IMR-90 (cell line): ENCODE data around the gene OCIAD1. TPM values are rescaled to one million over a fixed set of nuclear protein-coding genes. Genes with fewer than 3 reads are reported as not detected.
"Not testable (repeated sequence)": the region's sequence is repeated elsewhere in the genome, so short reads cannot be mapped to it uniquely, and the experiment has no call there.

ENCODE experiments used
- ATAC-seq: fragments of 200-7000 bp; cut with Tn5 transposase; 2 replicates; pipeline ENCODE4 v1.9.1; 2020; ENCODE audit warnings: low read depth, mild to moderate bottlenecking, moderate library complexity
- BruUV-seq: library from RNA; stranded (reverse); fragments of 400-500 nt; replicated peaks from 2 replicates; lab custom pipeline; 2021; lab: Mats Ljungman, UMichigan
- CTCF ChIA-PET: fragments of 300-600 bp; formaldehyde crosslinking; extraction: SDS; loops from one replicate; lab custom pipeline; 2021; ENCODE audit warnings: antibody characterized with exemption; lab: Yijun Ruan, JAX
- POLR2A ChIA-PET: fragments of 300-600 bp; sonication (Branson Sonifier 250); formaldehyde crosslinking; loops from one replicate; lab custom pipeline; 2022; ENCODE audit warnings: antibody characterized with exemption; ENCODE audit not compliant: unreplicated experiment; lab: Charles Lee
- DNase-seq: peaks from one replicate; pipeline ENCODE4 v3.0.0; 2013
- H2AFZ ChIP-seq: replicated peaks from 2 replicates; pipeline ENCODE3; 2013; ENCODE audit warnings: low read length, mild to moderate bottlenecking; ENCODE audit not compliant: poor library complexity
- H2AK5ac ChIP-seq: 2 replicates; pipeline ENCODE4 v1.6.1; 2013; ENCODE audit warnings: low read depth, low read length, inconsistent platforms
- H2AK9ac ChIP-seq: replicated peaks from 2 replicates; pipeline ENCODE3; 2013; ENCODE audit warnings: mild to moderate bottlenecking, low read depth, low read length, moderate library complexity; ENCODE audit not compliant: poor library complexity
- H2BK120ac ChIP-seq: 2 replicates; pipeline ENCODE4 v1.6.1; 2013; ENCODE audit warnings: low read depth, low read length, inconsistent platforms
- H2BK15ac ChIP-seq: 3 replicates; pipeline ENCODE4 v1.6.1; 2013; ENCODE audit warnings: low read depth, low read length, inconsistent platforms
- H2BK20ac ChIP-seq: 2 replicates; pipeline ENCODE4 v1.6.1; 2013; ENCODE audit warnings: low read depth, mild to moderate bottlenecking, inconsistent platforms, low read length, moderate library complexity
- H2BK5ac ChIP-seq: 2 replicates; pipeline ENCODE4 v1.6.1; 2013; ENCODE audit warnings: mild to moderate bottlenecking, low read depth, low read length, inconsistent platforms; ENCODE audit not compliant: poor library complexity, severe bottlenecking
- H3K14ac ChIP-seq: replicated peaks from 2 replicates; pipeline ENCODE4 v1.6.1; 2013; ENCODE audit warnings: low read depth, low read length, inconsistent platforms
- H3K18ac ChIP-seq: 2 replicates; pipeline ENCODE4 v1.6.1; 2013; ENCODE audit warnings: low read depth, low read length, control low read depth
- H3K23ac ChIP-seq: 2 replicates; pipeline ENCODE4 v1.6.1; 2013; ENCODE audit warnings: low read depth, low read length, inconsistent platforms
- H3K27ac ChIP-seq: 2 replicates; pipeline ENCODE4 v1.5.1; 2013; ENCODE audit warnings: mild to moderate bottlenecking, control low read depth, low read length; ENCODE audit not compliant: insufficient read depth
- H3K27me3 ChIP-seq: 2 replicates; pipeline ENCODE4 v1.6.1; 2013; ENCODE audit warnings: low read length; ENCODE audit not compliant: control insufficient read depth, insufficient read depth
- H3K36me3 ChIP-seq: 2 replicates; pipeline ENCODE4 v1.6.1; 2013; ENCODE audit warnings: low read length, mixed read lengths; ENCODE audit not compliant: control insufficient read depth, insufficient read depth
- H3K4ac ChIP-seq: 2 replicates; pipeline ENCODE4 v1.6.1; 2013; ENCODE audit warnings: low read depth, low read length, inconsistent platforms
- H3K4me1 ChIP-seq: 2 replicates; pipeline ENCODE4 v1.6.1; 2013; ENCODE audit warnings: low read length, mixed read lengths; ENCODE audit not compliant: control insufficient read depth, insufficient read depth
- H3K4me2 ChIP-seq: 2 replicates; pipeline ENCODE4 v1.6.1; 2013; ENCODE audit warnings: low read depth, mild to moderate bottlenecking, control low read depth, low read length, moderate library complexity
- H3K4me3 ChIP-seq: 2 replicates; pipeline ENCODE4 v1.5.1; 2013; ENCODE audit warnings: low read depth, mild to moderate bottlenecking, control low read depth, low read length, moderate library complexity; ENCODE audit not compliant: insufficient read depth
- H3K56ac ChIP-seq: 2 replicates; pipeline ENCODE4 v1.6.1; 2013; ENCODE audit warnings: low read length, inconsistent platforms; ENCODE audit not compliant: insufficient read depth; ENCODE audit errors: extremely low read depth
- H3K79me1 ChIP-seq, 2 experiments: 2 replicates each; pipeline ENCODE4 v1.6.1; 2013; ENCODE audit warnings: low read length in 2 of 2, inconsistent platforms in 1 of 2, low read depth in 1 of 2
- H3K9ac ChIP-seq: 2 replicates; pipeline ENCODE4 v1.6.1; 2013; ENCODE audit warnings: low read depth, low read length, control low read depth
- H3K9me1 ChIP-seq: 2 replicates; pipeline ENCODE4 v1.6.1; 2013; ENCODE audit warnings: low read length, inconsistent platforms; ENCODE audit not compliant: insufficient read depth
- H3K9me3 ChIP-seq: 2 replicates; pipeline ENCODE4 v1.6.1; 2013; ENCODE audit warnings: low read length; ENCODE audit not compliant: control insufficient read depth, insufficient read depth
- H4K20me1 ChIP-seq: 2 replicates; pipeline ENCODE4 v1.6.1; 2013; ENCODE audit warnings: low read length, inconsistent platforms; ENCODE audit not compliant: insufficient read depth
- H4K5ac ChIP-seq: 2 replicates; pipeline ENCODE4 v1.6.1; 2013; ENCODE audit warnings: mild to moderate bottlenecking, low read depth, low read length, control low read depth
- H4K8ac ChIP-seq, 2 experiments: 2 replicates each; pipeline ENCODE4 v1.6.1; 2013; ENCODE audit warnings: low read depth in 2 of 2, low read length in 2 of 2, control low read depth in 1 of 2, inconsistent platforms in 1 of 2
- H4K91ac ChIP-seq: 2 replicates; pipeline ENCODE4 v1.6.1; 2013; ENCODE audit warnings: low read depth, low read length, inconsistent platforms; ENCODE audit not compliant: insufficient read depth
- WGBS, 2 experiments: methylation state at CpG; one replicate each; pipeline versions ENCODE4 v1.1.5 to v1.1.7; 2013; ENCODE audit warnings: missing lambda C conversion rate in 2 of 2; ENCODE audit not compliant: insufficient read length in 1 of 2; ENCODE audit errors: extremely low coverage in 2 of 2; 5-methylcytosine and 5-hydroxymethylcytosine counted together
- dilution Hi-C: fragments of 300-500 bp; cut with HindIII; formaldehyde crosslinking; loops from one replicate; pipeline ENCODE4 v1.14.3; 2018; ENCODE audit warnings: low sequenced_read_pairs; ENCODE audit not compliant: unreplicated experiment
- in situ Hi-C: fragments of 300-500 bp; cut with MboI; formaldehyde crosslinking; loops from 3 replicates; pipeline ENCODE4 v1.14.3; 2019; ENCODE audit warnings: low sequenced_read_pairs, inconsistent platforms, mixed read lengths
- intact Hi-C: fragments of 100-400 bp; cut with micrococcal nuclease; formaldehyde crosslinking; loops from 2 replicates; pipeline ENCODE4 v1.10.0; 2022
- polyA plus RNA-seq, 3 experiments: library from polyadenylated mRNA; depleted of rRNA; stranded (reverse); fragments of >200 nt; gene quantifications; 2 replicates each; pipeline ENCODE4 v1.2.3, GENCODE V29; 2012; ENCODE audit warnings: low replicate concordance in 1 of 3
- total RNA-seq: library from RNA; depleted of rRNA; stranded (reverse); fragments of >200 nt; gene quantifications from 2 replicates; pipeline ENCODE4 v1.2.3, GENCODE V29; 2012

Gene OCIAD1
- total and polyA plus RNA-seq, 2 of the 4 experiments (the other 2 are of a cell fraction), result 86.9 to 112 TPM

- DNase-seq, H3K14ac ChIP-seq, POLR2A ChIA-PET, H2BK15ac ChIP-seq, H3K23ac ChIP-seq, H3K9me3 ChIP-seq, H2AK9ac ChIP-seq, H4K91ac ChIP-seq, H4K8ac ChIP-seq, H3K4me3 ChIP-seq, H3K9ac ChIP-seq, H3K4me1 ChIP-seq, H4K5ac ChIP-seq, H4K20me1 ChIP-seq, H3K4ac ChIP-seq, H3K27ac ChIP-seq, H3K27me3 ChIP-seq, H3K56ac ChIP-seq, CTCF ChIA-PET, dilution Hi-C loops, BruUV-seq, H3K18ac ChIP-seq, H3K4me2 ChIP-seq, H2BK20ac ChIP-seq, H2BK5ac ChIP-seq, H2AFZ ChIP-seq, ATAC-seq, H2BK120ac ChIP-seq, H2AK5ac ChIP-seq, H3K9me1 ChIP-seq: not testable (repeated sequence)
- Histone ChIP-seq H3K79me1 (peaks cover 7 to 13% of the 10 kb centered on the region in 2 experiments), H3K36me3 (peaks cover 14% of the 10 kb centered on the region)
- in situ Hi-C loops (loop anchor here (25.0 kb wide), 2 partner anchors 111 to 261 kb away; no protein-coding TSS in a partner anchor), intact Hi-C loops (loop anchor here (5.0 kb wide), 1 partner anchor 114 kb away; no protein-coding TSS in a partner anchor)
- no CpG with 5 or more reads among the region's 6 CpGs for WGBS, 2 experiments
These were observed 17.9 kb downstream of the OCIAD1 start for GRCh38 chr4:48848799-48849198.
